GM19351 (cell line): ENCODE measurements around the gene LMO3.

Source experiments
- ATAC-seq: cut with Tn5 transposase; IDR thresholded peaks from one replicate; pipeline ENCODE4 v1.9.1; 2021; ENCODE audit warnings: mild to moderate bottlenecking, moderate library complexity; ENCODE audit not compliant: unreplicated experiment

LMO3 gene

GRCh38 chr12:16606117-16606200 lies at the start of gene LMO3:
Gene LMO3 (minus strand): TSS chr12:16606162. CDS start chr12:16600860, 5,302 bp downstream.
- ATAC-seq: no peak

- peak; percentile 89 for ATAC-seq
These were observed 30.6 kb upstream of the LMO3 start for GRCh38 chr12:16636435-16637055.

GRCh38 chr12:16634786-16635185 lies 28.8 kb upstream of the LMO3 start:
- ATAC-seq: no peak

GRCh38 chr12:16626991-16627390 lies 21.0 kb upstream of the LMO3 start:
- ATAC-seq: no peak

- no peak for ATAC-seq
These were observed 16.4 kb upstream of the LMO3 start for GRCh38 chr12:16622338-16622737.

GRCh38 chr12:16619537-16619936 lies 13.6 kb upstream of the LMO3 start:
- ATAC-seq: no peak

GRCh38 chr12:16618256-16618655 lies 12.3 kb upstream of the LMO3 start:
- no peak for ATAC-seq

GRCh38 chr12:16613199-16613598 lies 7.2 kb upstream of the LMO3 start:
- no peak for ATAC-seq

- ATAC-seq: no peak
These were observed 6.7 kb upstream of the LMO3 start for GRCh38 chr12:16612647-16613046.

- ATAC-seq: no peak
These were observed 5.2 kb upstream of the LMO3 start for GRCh38 chr12:16611146-16611545.

- ATAC-seq: no peak
These were observed 4.8 kb upstream of the LMO3 start for GRCh38 chr12:16610743-16611142.

- no peak for ATAC-seq
These were observed 4.1 kb upstream of the LMO3 start for GRCh38 chr12:16610001-16610585.

GRCh38 chr12:16608946-16609539 lies 3.1 kb upstream of the LMO3 start:
- no peak for ATAC-seq

- no peak for ATAC-seq
These were observed 2.2 kb upstream of the LMO3 start for GRCh38 chr12:16607906-16608775.

GRCh38 chr12:16606991-16607390 lies 1.0 kb upstream of the LMO3 start:
- ATAC-seq: no peak

GRCh38 chr12:16606201-16606849 lies 363 bp upstream of the LMO3 start:
- ATAC-seq: peak; percentile 33

- no peak for ATAC-seq
These were observed 283 bp downstream of the LMO3 start for GRCh38 chr12:16605642-16606116.

- ATAC-seq: no peak
These were observed 1.2 kb downstream of the LMO3 start for GRCh38 chr12:16604596-16605252.

GRCh38 chr12:16603916-16604575 lies 1.9 kb downstream of the LMO3 start:
- ATAC-seq: no peak

- no peak for ATAC-seq
These were observed 2.6 kb downstream of the LMO3 start for GRCh38 chr12:16603260-16603915.
